Left kidney (tissue), 2 donors: Measurements from ENCODE around the gene TBX15. TPM values are rescaled to one million over a fixed set of nuclear protein-coding genes. Genes with fewer than 3 reads are reported as not detected.
"Not testable (repeated sequence)": the region's sequence is repeated elsewhere in the genome, so short reads cannot be mapped to it uniquely, and the experiment has no call there.

Source experiments
- DNase-seq: peaks from one replicate; pipeline ENCODE4 v3.0.0-alpha.2; 2013
- polyA plus RNA-seq: library from polyadenylated mRNA; unstranded; fragments of 120-200 nt; gene quantifications from one replicate; pipeline ENCODE4 v1.2.1, GENCODE V29; 2013; ENCODE audit not compliant: insufficient read length

TBX15 gene
- polyA plus RNA-seq, 1 donor: 0.35 TPM

GRCh38 chr1:118927427-118928187 lies 60.5 kb downstream of the TBX15 start:
- DNase-seq: no peak

GRCh38 chr1:118926261-118926660 lies 61.9 kb downstream of the TBX15 start:
- DNase-seq: no peak

- no peak for DNase-seq
These were observed 62.5 kb downstream of the TBX15 start for GRCh38 chr1:118925651-118926050.

- no peak for DNase-seq
These were observed 64.8 kb downstream of the TBX15 start for GRCh38 chr1:118923319-118923718.

- DNase-seq: no peak
These were observed 66.1 kb downstream of the TBX15 start for GRCh38 chr1:118921994-118922393.

- no peak for DNase-seq
These were observed 67.9 kb downstream of the TBX15 start for GRCh38 chr1:118920124-118920717.

GRCh38 chr1:118918940-118919259 lies 69.2 kb downstream of the TBX15 start:
- DNase-seq: no peak

- DNase-seq: no peak
These were observed 69.8 kb downstream of the TBX15 start for GRCh38 chr1:118918230-118918939.

- not testable (repeated sequence) for DNase-seq
These were observed 71.8 kb downstream of the TBX15 start for GRCh38 chr1:118916346-118916745.

- DNase-seq: no peak
These were observed 73.6 kb downstream of the TBX15 start for GRCh38 chr1:118914379-118915161.

- no peak for DNase-seq
These were observed 74.3 kb downstream of the TBX15 start for GRCh38 chr1:118913818-118914217.

GRCh38 chr1:118912574-118912973 lies 75.6 kb downstream of the TBX15 start:
- DNase-seq: no peak

GRCh38 chr1:118911571-118911970 lies 76.6 kb downstream of the TBX15 start:
- DNase-seq: no peak

GRCh38 chr1:118907466-118907865 lies 80.7 kb downstream of the TBX15 start:
- no peak for DNase-seq

GRCh38 chr1:118905671-118906070 lies 82.5 kb downstream of the TBX15 start:
- DNase-seq: no peak

- no peak for DNase-seq
These were observed 82.9 kb downstream of the TBX15 start for GRCh38 chr1:118905196-118905595.

GRCh38 chr1:118902711-118903191 lies 85.4 kb downstream of the TBX15 start:
- DNase-seq: no peak

- DNase-seq: no peak
These were observed 85.8 kb downstream of the TBX15 start for GRCh38 chr1:118902299-118902698.

GRCh38 chr1:118900643-118901440 lies 87.3 kb downstream of the TBX15 start:
- no peak for DNase-seq

GRCh38 chr1:118899340-118899739 lies 88.8 kb downstream of the TBX15 start:
- DNase-seq: no peak

- no peak for DNase-seq
These were observed 89.4 kb downstream of the TBX15 start for GRCh38 chr1:118898712-118899111.

- no peak for DNase-seq
These were observed 91.7 kb downstream of the TBX15 start for GRCh38 chr1:118896416-118896815.
